Measurements from ENCODE around the gene GAPVD1.

DNA sequence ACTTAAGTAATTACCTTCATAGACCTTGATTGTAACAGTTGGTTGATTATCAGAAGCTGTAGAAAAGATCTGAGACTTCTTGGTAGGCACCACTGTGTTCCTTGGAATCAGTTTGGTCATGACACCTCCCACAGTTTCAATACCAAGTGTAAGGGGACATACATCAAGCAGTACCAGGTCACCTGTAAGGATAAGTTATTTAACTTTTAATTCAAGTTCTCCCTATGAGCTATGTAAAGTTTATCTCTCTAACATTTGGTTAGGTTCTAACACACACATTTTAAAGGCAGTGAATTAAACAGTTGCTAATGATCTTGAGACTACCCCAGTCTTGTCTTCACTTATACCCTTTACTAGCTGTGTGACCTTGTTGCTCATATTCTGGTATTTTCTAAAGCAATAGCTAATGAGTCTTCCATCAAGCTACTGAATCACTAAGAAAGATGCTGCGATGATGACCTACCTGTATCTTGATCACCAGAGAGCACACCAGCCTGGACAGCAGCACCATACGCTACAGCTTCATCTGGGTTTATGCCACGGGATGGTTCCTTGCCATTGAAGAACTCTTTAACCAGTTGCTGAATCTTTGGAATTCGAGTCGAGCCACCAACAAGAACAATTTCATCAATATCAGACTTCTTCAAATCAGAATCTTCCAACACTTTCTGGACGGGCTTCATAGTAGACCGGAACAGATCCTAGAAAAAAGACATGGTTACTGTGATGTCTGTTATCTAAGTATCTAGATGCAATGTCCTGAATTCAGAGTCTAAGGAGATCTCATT, 23.3 kb upstream of the GAPVD1 start:
- TF ChIP-seq FOXP2 (optimal IDR thresholded peaks at IDR 0.05; ENCODE audit: borderline replicate concordance, extremely low read depth, extremely low read length, insufficient read depth) (no peak), POLR2AphosphoS5 (IDR thresholded peaks at IDR 0.05; ENCODE audit: low read depth, low read length) (no peak)
- TF ChIP-seq, protein P1, sequence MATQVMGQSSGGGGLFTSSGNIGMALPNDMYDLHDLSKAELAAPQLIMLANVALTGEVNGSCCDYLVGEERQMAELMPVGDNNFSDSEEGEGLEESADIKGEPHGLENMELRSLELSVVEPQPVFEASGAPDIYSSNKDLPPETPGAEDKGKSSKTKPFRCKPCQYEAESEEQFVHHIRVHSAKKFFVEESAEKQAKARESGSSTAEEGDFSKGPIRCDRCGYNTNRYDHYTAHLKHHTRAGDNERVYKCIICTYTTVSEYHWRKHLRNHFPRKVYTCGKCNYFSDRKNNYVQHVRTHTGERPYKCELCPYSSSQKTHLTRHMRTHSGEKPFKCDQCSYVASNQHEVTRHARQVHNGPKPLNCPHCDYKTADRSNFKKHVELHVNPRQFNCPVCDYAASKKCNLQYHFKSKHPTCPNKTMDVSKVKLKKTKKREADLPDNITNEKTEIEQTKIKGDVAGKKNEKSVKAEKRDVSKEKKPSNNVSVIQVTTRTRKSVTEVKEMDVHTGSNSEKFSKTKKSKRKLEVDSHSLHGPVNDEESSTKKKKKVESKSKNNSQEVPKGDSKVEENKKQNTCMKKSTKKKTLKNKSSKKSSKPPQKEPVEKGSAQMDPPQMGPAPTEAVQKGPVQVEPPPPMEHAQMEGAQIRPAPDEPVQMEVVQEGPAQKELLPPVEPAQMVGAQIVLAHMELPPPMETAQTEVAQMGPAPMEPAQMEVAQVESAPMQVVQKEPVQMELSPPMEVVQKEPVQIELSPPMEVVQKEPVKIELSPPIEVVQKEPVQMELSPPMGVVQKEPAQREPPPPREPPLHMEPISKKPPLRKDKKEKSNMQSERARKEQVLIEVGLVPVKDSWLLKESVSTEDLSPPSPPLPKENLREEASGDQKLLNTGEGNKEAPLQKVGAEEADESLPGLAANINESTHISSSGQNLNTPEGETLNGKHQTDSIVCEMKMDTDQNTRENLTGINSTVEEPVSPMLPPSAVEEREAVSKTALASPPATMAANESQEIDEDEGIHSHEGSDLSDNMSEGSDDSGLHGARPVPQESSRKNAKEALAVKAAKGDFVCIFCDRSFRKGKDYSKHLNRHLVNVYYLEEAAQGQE (IDR thresholded peaks at IDR 0.05; ENCODE audit: insufficient read depth in 1 of 2, low read depth in 2 of 2, low read length in 2 of 2) = no peak
